SK-N-SH (cell line): ENCODE data around the gene HIBADH. TPM values are rescaled to one million over a fixed set of nuclear protein-coding genes. Genes with fewer than 3 reads are reported as not detected.

ENCODE experiments used
- CTCF ChIA-PET: fragments of 300-600, 350-600 bp; formaldehyde crosslinking; extraction: SDS; loops from one replicate; lab custom pipeline; 2021; lab: Yijun Ruan, JAX
- POLR2A ChIA-PET: fragments of 350-600 bp; sonication (Branson Sonifier 250); formaldehyde crosslinking; extraction: SDS; loops from one replicate; lab custom pipeline; 2020; ENCODE audit warnings: antibody characterized with exemption, inconsistent platforms; lab: Yijun Ruan, JAX
- DNase-seq: peaks from one replicate; pipeline ENCODE4 v3.0.0; 2012
- H2AFZ ChIP-seq: fragments of 200-600 bp; sonication (generic); 2 replicates; pipeline ENCODE4 v1.8.1; 2016; ENCODE audit warnings: antibody characterized with exemption, mild to moderate bottlenecking, low read depth
- H3F3A ChIP-seq: fragments of 200-600 bp; sonication (generic); replicated peaks from 2 replicates; pipeline ENCODE3; 2016; ENCODE audit warnings: antibody characterized with exemption, mild to moderate bottlenecking; ENCODE audit not compliant: insufficient read depth
- H3K27ac ChIP-seq, 2 experiments: fragments of 200-500 bp in 1 of 2; fragments of 200-600 bp in 1 of 2; sonication (Bioruptor generic) in 1 of 2; sonication (generic), shearing (Covaris generic) in 1 of 2; 2 replicates each; pipeline versions ENCODE4 v1.5.1 to v1.6.1; 2014 to 2016; ENCODE audit warnings: low read depth in 2 of 2, inconsistent platforms in 1 of 2, low read length in 1 of 2, mild to moderate bottlenecking in 1 of 2, mixed read lengths in 1 of 2
- H3K27me3 ChIP-seq: fragments of 200-600 bp; sonication (generic), shearing (Covaris generic); 2 replicates; pipeline ENCODE4 v1.6.1; 2016; ENCODE audit warnings: mixed run types; ENCODE audit not compliant: insufficient read depth
- H3K36me3 ChIP-seq, 2 experiments: fragments of 200-500 bp in 1 of 2; fragments of 200-600 bp in 1 of 2; sonication (Bioruptor generic) in 1 of 2; sonication (generic) in 1 of 2; replicated peaks in 1 of 2; 2 replicates each; pipeline versions ENCODE3 to v1.5.1; 2014 to 2016; ENCODE audit warnings: low read length in 1 of 2, mild to moderate bottlenecking in 1 of 2; ENCODE audit not compliant: insufficient read depth in 2 of 2, control insufficient read depth in 1 of 2
- H3K4me1 ChIP-seq, 2 experiments: fragments of 200-500 bp in 1 of 2; fragments of 200-600 bp in 1 of 2; sonication (Bioruptor generic) in 1 of 2; sonication (generic), shearing (Covaris generic) in 1 of 2; 2 replicates each; pipeline versions ENCODE4 v1.5.1 to v1.6.1; 2014 to 2016; ENCODE audit warnings: low read depth in 1 of 2, low read length in 1 of 2, mixed run types in 1 of 2; ENCODE audit not compliant: insufficient read depth in 2 of 2, control insufficient read depth in 1 of 2
- H3K4me2 ChIP-seq: fragments of 200-600 bp; sonication (generic), shearing (Covaris generic); 2 replicates; pipeline ENCODE4 v1.6.1; 2017; ENCODE audit warnings: mixed run types
- H3K4me3 ChIP-seq, 2 experiments: fragments of 200-500 bp in 1 of 2; fragments of 200-600 bp in 1 of 2; sonication (Bioruptor generic) in 1 of 2; sonication (generic), shearing (Covaris generic) in 1 of 2; 2 replicates each; pipeline versions ENCODE4 v1.5.1 to v1.8.1; 2014 to 2016; ENCODE audit warnings: low read depth in 2 of 2, inconsistent platforms in 1 of 2, low read length in 1 of 2, mild to moderate bottlenecking in 1 of 2, mixed read lengths in 1 of 2, moderate library complexity in 1 of 2
- H3K79me2 ChIP-seq: fragments of 200-600 bp; sonication (generic); 2 replicates; pipeline ENCODE4 v1.8.1; 2017; ENCODE audit warnings: mild to moderate bottlenecking; ENCODE audit not compliant: insufficient read depth
- H3K9ac ChIP-seq: fragments of 200-600 bp; sonication (generic); 2 replicates; pipeline ENCODE4 v1.6.1; 2017; ENCODE audit warnings: mixed run types
- H3K9me2 ChIP-seq: fragments of 200-600 bp; sonication (generic); 2 replicates; pipeline ENCODE4 v1.6.1; 2017; ENCODE audit warnings: mixed run types
- H3K9me3 ChIP-seq: fragments of 200-600 bp; sonication (generic); 2 replicates; pipeline ENCODE4 v1.6.1; 2017; ENCODE audit warnings: mixed run types, mild to moderate bottlenecking, moderate library complexity
- H4K20me1 ChIP-seq: fragments of 200-600 bp; sonication (generic); 2 replicates; pipeline ENCODE4 v1.6.1; 2017; ENCODE audit warnings: mild to moderate bottlenecking, mixed run types; ENCODE audit not compliant: insufficient read depth
- EP300 ChIP-seq, 2 experiments: IDR thresholded peaks; 2 replicates each; pipeline versions ENCODE4 v1.4.0 to v1.6.1; 2012; ENCODE audit warnings: borderline replicate concordance in 1 of 2, low read depth in 1 of 2, low read length in 1 of 2
- FOXM1 ChIP-seq: IDR thresholded peaks from 2 replicates; pipeline ENCODE4 v1.4.0; 2012; ENCODE audit warnings: low read depth, mild to moderate bottlenecking
- GABPA ChIP-seq: IDR thresholded peaks from 2 replicates; pipeline ENCODE4 v1.4.0; 2012; ENCODE audit warnings: low read depth, mild to moderate bottlenecking
- GATA2 ChIP-seq: sonication (generic); formaldehyde crosslinking; IDR thresholded peaks from 2 replicates; pipeline ENCODE4 v1.5.0; 2020; ENCODE audit warnings: mild to moderate bottlenecking, missing genetic modification reagents
- MXI1 ChIP-seq: IDR thresholded peaks from 2 replicates; pipeline ENCODE4 v1.6.1; 2012; ENCODE audit warnings: mild to moderate bottlenecking, low read depth, low read length, improper control_type of control experiment
- NFIC ChIP-seq: IDR thresholded peaks from 2 replicates; pipeline ENCODE4 v1.4.0; 2012; ENCODE audit warnings: borderline replicate concordance
- POLR2AphosphoS5 ChIP-seq: IDR thresholded peaks from 2 replicates; pipeline ENCODE4 v1.6.1; 2012; ENCODE audit warnings: low read depth, low read length
- RXRA ChIP-seq: IDR thresholded peaks from 2 replicates; pipeline ENCODE4 v1.4.0; 2012; ENCODE audit warnings: low read depth, mild to moderate bottlenecking, borderline replicate concordance
- SIN3A ChIP-seq: IDR thresholded peaks from 2 replicates; pipeline ENCODE4 v1.6.1; 2012; ENCODE audit warnings: low read depth, mild to moderate bottlenecking, low read length, moderate library complexity, borderline replicate concordance
- TAF1 ChIP-seq: IDR thresholded peaks from 2 replicates; pipeline ENCODE4 v1.6.1; 2012; ENCODE audit warnings: low read depth, mild to moderate bottlenecking, low read length, moderate library complexity, borderline replicate concordance
- TCF12 ChIP-seq: IDR thresholded peaks from 2 replicates; pipeline ENCODE4 v1.4.0; 2012
- WGBS: methylation state at CpG from one replicate; pipeline ENCODE4 v1.1.6; 2017; ENCODE audit warnings: low lambda C conversion rate; 5-methylcytosine and 5-hydroxymethylcytosine counted together
- polyA plus RNA-seq, 3 experiments: library from polyadenylated mRNA; depleted of rRNA; stranded (reverse); fragments of >200 nt; gene quantifications; 2 replicates each; pipeline ENCODE4 v1.2.3, GENCODE V29; 2012
- TF ChIP-seq, protein P1 (sequence below): IDR thresholded peaks from 2 replicates; pipeline ENCODE4 v1.4.0; 2012; ENCODE audit warnings: low read depth

Gene HIBADH
- polyA plus RNA-seq, 1 of the 3 experiments (the other 2 are of a cell fraction): 71.8 TPM

GRCh38 chr7:27476493-27476892 is 186.2 kb downstream of the HIBADH start:
- TF ChIP-seq GATA2 (CRISPR knock-in tag) (no peak), EP300 (IDR thresholded peaks at IDR 0.05; ENCODE audit: borderline replicate concordance in 1 of 2, low read depth in 1 of 2, low read length in 1 of 2) (no peak), FOXM1 (no peak), RXRA (no peak), GABPA (no peak), TAF1 (no peak), TCF12 (no peak), MXI1 (no peak), POLR2AphosphoS5 (no peak), SIN3A (no peak), NFIC (no peak)
- TF ChIP-seq, protein P1, sequence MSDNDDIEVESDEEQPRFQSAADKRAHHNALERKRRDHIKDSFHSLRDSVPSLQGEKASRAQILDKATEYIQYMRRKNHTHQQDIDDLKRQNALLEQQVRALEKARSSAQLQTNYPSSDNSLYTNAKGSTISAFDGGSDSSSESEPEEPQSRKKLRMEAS: no peak
- H3K4me2 ChIP-seq: no peak overlapping the region
- no peaks in the 10 kb centered on the region for H3F3A ChIP-seq
- H3K27ac ChIP-seq: no peak overlapping the region
- no peak overlapping the region for H2AFZ ChIP-seq
- no peaks in the 10 kb centered on the region for H4K20me1 ChIP-seq
- ChIA-PET CTCF (no interaction called here), POLR2A (no interaction called here)
- no peaks in the 10 kb centered on the region for H3K36me3 ChIP-seq
- H3K79me2 ChIP-seq: no peaks in the 10 kb centered on the region
- peaks cover 7% of the 10 kb centered on the region; the same call in 1 of the 2 replicates for H3K27me3 ChIP-seq
- H3K4me3 ChIP-seq: no peak overlapping the region
- DNase-seq: no peak
- no peaks in the 10 kb centered on the region for H3K4me1 ChIP-seq
- no peaks in the 10 kb centered on the region for H3K9me3 ChIP-seq
- 37% methylated on average over 2 of the region's 2 CpGs for WGBS
- no peak overlapping the region for H3K9ac ChIP-seq
- no peaks in the 10 kb centered on the region for H3K9me2 ChIP-seq

Other genes with a start within 250 kb of the HIBADH start
- 70.3 and 108 TPM in 2 replicates for gene TAX1BP1, start 77.3 kb upstream of the HIBADH start, polyA plus RNA-seq (2012; rRNA removed)